GM18861 (cell line): ENCODE data around the gene SCOC.
"Not testable (repeated sequence)": the region's sequence is repeated elsewhere in the genome, so short reads cannot be mapped to it uniquely, and the experiment has no call there.

Source experiments
- ATAC-seq: cut with Tn5 transposase; IDR thresholded peaks from one replicate; pipeline ENCODE4 v1.9.1; 2021; ENCODE audit not compliant: unreplicated experiment

The SCOC gene

GRCh38 chr4:140359562-140360427 lies 13.7 kb upstream of the SCOC start:
- ATAC-seq = peak; percentile 95

GRCh38 chr4:140361099-140361498 lies 12.3 kb upstream of the SCOC start:
- ATAC-seq = no peak

DNA sequence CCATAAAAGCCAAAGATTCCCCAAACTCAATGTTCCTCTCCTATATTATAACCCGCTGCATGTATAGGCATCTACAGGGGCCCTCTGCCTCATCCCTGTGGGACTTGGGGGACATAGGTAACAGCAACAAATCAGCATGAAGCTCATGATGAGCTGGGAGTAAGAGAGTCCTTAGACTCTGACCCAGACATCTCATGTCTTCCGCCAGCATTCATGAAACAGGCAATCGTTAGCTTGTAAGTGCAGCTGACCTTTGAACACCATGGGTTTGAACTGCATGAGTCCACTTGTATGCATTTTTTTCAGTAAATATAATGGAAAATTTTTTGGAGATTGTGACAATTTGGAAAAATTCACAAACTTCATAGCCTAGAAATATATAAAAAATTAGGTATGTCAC lies 10.4 kb upstream of the SCOC start:
- no peak for ATAC-seq

DNA sequence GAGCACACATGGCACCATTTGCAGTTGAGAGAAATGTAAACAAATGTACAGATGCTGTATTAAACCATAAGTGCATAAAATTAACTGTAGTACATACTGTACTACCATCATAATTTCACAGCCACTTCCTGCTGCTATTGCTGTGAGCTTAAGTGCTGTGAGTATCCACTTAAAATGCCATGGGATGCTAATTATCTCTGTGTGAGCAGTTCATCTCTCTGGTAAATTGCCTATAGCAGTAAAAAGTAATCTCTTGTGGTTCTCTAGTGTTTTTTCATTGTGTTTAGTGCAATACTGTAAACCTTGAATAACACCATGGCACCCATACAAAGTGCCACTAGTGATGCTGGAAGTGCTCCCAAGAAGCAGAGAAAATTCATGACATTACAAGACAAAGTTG lies 9.9 kb upstream of the SCOC start:
- ATAC-seq = no peak

GRCh38 chr4:140367738-140368137 lies 5.7 kb upstream of the SCOC start:
- ATAC-seq = no peak

DNA sequence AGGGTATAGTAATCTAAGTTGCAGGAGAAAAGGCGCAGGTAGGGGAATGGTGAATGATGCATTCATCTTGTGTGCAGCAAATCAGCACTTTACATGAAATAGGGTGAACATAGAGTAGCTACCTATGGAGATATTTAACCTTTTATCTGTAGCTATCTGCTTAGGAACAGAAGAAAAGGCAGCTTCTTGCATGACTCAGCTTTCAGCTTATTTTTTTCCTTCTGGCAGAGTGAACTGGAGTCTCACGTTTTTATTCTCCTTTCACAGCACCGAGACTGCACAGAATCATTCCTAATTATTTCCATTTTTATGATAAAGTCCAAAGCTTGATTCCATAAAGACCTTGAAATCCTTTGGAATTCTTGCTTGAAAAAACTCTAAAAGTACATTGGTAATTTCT lies 4.8 kb upstream of the SCOC start:
- no peak for ATAC-seq

GRCh38 chr4:140372751-140373327 lies 607 bp upstream of the SCOC start:
- ATAC-seq = peak; percentile 56

DNA sequence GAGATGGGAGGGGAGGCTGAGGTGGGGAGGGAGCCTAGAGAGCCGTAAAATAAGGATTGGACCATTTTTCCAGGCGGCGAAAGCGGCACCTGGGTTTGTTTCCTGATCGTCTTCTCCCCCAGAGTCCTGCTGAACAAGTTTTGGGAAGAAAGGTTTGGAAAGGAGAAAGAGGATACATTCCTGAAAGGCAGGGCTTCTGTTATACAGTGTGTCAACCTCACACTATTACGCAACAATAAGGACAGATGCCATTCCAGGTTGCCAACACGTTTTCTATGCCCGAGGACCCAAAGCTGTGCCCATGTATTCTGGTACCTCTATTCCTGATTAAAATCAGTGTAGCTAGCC lies 658 bp downstream of the SCOC start:
- ATAC-seq = no peak

DNA sequence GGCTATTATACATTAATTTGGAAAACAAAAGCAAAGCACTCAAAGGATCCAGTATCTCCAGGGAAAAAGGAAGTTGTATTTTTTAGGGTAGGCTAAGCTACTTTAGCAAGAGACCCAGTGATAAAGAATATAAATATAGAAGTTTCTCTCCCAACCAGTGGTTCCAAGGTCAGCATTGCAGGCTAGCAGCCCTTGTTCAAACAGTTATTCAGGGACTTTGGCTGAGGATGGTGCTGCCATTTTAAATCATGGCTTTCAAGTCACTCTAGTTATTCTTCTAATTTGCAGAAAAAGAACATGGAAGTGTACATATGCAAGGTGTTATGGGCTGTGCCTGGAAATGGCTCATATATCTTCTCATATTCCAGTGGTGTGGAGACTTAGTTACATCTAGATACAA lies 9.3 kb downstream of the SCOC start:
- ATAC-seq = no peak

DNA sequence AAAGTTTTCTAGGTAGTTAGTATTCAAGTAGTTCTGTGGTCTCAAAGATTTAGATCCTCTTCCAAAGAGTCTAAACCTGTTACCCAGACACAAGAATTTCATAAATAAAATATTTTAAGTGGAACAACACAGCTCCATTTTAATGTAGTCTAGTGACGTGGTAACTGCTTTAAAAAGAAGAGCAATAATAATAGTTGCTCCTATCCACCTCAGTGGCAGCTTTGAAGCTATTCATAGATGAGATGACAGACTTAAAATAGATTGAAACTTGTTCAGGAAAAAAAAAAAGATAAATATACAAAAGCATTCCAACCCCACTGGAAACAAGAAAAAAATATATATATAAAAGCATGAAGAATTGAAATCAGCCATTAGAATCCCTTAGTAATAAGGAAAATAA lies 14.6 kb downstream of the SCOC start:
- ATAC-seq = no peak

GRCh38 chr4:140395668-140396067 lies 22.2 kb downstream of the SCOC start:
- no peak for ATAC-seq

GRCh38 chr4:140400111-140400510 lies 26.7 kb downstream of the SCOC start:
- ATAC-seq = no peak

GRCh38 chr4:140406292-140406691 lies 32.8 kb downstream of the SCOC start:
- no peak for ATAC-seq

GRCh38 chr4:140408974-140409373 lies 35.5 kb downstream of the SCOC start:
- ATAC-seq = no peak

DNA sequence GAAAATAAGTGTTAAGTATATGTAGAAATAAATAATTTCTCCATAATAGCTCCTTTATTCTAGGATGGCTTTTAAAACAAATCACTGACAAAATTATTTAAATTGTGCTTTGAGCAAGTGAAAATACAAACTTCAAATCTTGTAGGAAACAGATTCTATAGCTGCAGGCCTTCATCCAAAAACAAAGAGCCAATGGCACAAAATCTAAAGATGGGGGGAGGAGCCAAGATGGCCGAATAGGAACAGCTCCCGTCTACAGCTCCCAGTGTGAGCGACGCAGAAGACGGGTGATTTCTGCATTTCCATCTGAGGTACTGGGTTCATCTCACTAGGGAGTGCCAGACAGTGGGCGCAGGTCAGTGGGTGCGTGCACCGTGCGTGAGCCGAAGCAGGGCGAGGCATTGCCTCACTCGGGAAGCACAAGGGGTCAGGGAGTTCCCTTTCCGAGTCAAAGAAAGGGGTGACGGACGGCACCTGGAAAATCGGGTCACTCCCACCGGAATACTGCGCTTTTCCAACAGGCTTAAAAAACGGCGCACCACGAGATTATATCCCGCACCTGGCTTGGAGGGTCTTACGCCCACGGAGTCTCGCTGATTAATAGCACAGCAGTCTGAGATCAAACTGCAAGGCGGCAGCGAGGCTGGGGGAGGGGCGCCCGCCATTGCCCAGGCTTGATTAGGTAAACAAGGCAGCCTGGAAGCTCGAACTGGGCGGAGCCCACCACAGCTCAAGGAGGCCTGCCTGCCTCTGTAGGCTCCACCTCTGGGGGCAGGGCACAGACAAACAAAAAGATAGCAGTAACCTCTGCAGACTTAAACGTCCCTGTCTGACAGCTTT lies 39.9 kb downstream of the SCOC start:
- ATAC-seq = not testable (repeated sequence)

DNA sequence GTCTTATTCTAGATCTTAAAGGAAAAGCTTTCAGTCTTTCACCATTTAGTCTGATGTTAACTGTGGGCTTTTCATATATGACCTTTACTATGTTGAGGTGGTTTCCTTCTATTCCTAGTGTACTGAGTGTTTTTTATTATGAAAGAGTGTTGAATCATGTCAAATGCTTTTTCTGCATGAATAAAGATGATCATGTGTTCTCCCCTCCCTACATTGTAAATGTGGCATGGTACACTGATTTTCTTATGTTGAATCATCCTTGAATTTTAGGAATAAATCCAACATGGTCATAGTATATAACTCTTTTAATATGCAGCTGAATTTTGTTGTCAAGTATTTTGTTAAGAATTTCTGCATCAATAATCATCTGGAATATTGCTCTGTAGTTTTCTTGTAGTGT lies 49.7 kb downstream of the SCOC start:
- no peak for ATAC-seq

GRCh38 chr4:140426610-140427105 lies 53.2 kb downstream of the SCOC start:
- no peak for ATAC-seq

DNA sequence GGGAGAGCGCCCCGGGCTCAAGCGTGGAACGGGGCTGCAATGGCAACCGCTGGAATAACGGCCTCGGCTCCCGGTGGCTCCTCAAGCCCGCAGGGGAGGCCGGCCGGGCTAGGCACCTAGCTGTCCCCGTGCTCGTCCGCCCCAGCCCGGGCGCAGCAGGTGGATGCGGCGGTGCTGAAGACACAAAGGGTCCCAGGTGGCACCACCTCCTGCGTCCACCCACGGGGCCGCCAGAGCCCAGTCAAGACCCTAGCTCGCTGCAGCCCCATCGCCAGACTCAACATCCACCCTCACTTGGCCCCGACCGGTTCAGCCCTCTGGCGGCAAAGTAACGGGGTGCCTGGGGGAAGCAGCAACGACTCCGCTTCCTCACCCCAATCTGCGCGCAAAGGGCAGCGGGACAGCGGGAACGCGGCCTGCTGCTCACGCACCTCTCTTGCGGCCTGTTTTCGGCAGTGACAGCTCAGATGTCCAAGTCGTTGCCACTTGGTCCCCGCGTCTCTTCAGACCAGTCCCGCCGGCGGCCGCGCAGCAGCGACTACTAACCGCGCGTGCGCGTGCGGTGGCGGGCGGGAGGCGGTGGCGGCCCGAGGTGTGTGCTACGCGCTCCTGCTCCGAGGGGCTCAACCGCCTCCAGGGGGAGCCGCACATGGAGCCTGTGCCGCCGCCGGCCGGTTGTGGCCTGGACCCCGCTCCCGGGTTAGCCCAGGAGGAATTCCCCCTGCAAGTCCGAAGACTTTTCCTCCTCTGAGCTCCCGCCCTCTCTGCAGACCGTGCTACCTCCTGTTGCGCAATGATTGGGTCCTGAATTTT lies 53.9 kb downstream of the SCOC start, which contains the start of gene CLGN:
Gene CLGN, minus strand, starts transcription at position 543 of the 813 bp plus-strand sequence. CDS start 14,570 bp downstream, outside the sequence.
- ATAC-seq = peak; percentile 75

DNA sequence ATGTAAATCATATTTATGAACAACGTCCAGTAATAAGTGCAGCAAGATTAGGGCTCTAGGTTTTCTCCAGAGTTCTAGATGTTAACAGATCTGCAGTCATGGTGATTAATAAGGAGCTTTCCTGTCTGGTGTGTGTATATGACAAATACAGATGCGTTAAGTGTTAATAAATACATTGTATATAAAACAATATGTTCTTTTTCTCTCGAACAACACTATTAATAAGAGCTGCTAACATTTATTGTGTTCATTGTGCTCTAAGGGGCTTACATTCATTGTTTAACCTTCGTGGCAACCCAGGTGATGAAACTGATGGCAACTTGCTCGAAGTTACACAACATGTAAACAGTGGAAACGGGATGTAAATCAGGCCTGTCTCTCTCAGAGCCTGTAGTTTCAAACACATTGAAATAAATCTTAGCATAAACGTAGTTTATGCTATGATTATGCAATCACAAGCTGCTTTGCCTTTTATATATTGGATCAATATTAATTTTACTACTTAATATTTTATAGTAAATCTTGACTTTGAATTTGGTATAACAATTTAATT lies 54.5 kb downstream of the SCOC start:
- no peak for ATAC-seq
